AG09309 (cell line): ENCODE data around the gene ZNRF4.

Experiments used
- DNase-seq: peaks from one replicate; pipeline ENCODE4 v3.0.0-alpha.2; 2010; ENCODE audit warnings: low read depth
- H3K4me3 ChIP-seq: 2 replicates; pipeline ENCODE4 v1.5.1; 2011; ENCODE audit warnings: mild to moderate bottlenecking, low read depth, low read length, moderate library complexity; ENCODE audit not compliant: control insufficient read depth
- TF ChIP-seq, protein P1 (sequence below): IDR thresholded peaks from 2 replicates; pipeline ENCODE4 v1.5.1; 2011; ENCODE audit warnings: mild to moderate bottlenecking, low read depth, low read length, inconsistent platforms; ENCODE audit not compliant: insufficient read depth, control insufficient read depth; ENCODE audit errors: missing control alignments

ZNRF4 gene

DNA sequence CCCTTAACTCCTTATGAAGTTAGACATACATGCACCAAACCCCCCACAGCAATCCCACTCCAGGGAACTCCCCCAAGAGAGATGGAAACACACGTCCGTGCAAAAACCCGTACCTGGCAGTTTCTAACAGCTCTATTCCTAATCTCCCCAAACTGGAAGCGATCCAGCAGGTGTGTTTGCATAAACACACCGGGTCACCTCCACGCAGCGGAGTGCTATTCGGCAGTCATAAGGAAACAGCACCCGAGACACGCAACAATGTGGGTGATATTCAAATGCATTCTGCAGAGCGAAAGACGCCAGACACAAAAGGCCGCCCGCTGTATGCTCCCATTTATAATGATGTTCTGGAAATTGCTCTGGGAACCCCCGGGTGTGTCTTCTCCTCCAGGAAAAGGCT is 6.8 kb upstream of the ZNRF4 start:
- H3K4me3 ChIP-seq: no peak overlapping the region
- TF ChIP-seq, protein P1, sequence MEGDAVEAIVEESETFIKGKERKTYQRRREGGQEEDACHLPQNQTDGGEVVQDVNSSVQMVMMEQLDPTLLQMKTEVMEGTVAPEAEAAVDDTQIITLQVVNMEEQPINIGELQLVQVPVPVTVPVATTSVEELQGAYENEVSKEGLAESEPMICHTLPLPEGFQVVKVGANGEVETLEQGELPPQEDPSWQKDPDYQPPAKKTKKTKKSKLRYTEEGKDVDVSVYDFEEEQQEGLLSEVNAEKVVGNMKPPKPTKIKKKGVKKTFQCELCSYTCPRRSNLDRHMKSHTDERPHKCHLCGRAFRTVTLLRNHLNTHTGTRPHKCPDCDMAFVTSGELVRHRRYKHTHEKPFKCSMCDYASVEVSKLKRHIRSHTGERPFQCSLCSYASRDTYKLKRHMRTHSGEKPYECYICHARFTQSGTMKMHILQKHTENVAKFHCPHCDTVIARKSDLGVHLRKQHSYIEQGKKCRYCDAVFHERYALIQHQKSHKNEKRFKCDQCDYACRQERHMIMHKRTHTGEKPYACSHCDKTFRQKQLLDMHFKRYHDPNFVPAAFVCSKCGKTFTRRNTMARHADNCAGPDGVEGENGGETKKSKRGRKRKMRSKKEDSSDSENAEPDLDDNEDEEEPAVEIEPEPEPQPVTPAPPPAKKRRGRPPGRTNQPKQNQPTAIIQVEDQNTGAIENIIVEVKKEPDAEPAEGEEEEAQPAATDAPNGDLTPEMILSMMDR: no peak
- no peak for DNase-seq

DNA sequence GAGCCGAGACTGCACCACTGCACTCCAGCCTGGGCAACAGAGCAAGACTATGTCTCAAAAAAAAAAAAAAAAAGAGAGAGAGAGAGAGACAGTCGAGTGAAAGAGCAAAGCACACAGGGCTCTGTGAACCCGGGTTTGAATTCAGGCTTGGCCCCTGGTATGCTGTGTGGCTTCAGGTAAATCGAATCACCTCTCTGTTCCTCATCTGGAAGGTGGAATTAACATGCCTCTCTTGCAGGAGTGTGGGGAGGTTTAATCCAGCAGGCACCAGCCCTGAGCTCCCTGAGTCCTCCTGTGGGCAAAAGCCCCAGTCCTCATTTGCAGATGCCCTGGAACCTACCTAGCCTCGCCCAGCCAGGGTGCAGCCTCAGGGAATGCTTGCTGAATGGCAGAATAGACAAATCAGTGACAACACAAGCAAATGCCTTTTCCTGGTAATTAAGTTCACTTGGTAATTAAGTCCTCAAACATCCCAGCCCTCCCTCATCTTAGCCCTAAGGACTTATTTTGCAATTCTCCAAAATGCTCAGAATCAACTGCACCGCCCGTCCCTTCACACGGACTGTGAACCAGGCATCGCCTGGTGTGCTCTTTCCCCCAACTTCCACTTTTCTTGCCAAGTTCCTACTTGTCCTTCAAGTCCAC is 4.6 kb upstream of the ZNRF4 start:
- no peak overlapping the region for H3K4me3 ChIP-seq
- DNase-seq: no peak
- TF ChIP-seq, protein P1: no peak

DNA sequence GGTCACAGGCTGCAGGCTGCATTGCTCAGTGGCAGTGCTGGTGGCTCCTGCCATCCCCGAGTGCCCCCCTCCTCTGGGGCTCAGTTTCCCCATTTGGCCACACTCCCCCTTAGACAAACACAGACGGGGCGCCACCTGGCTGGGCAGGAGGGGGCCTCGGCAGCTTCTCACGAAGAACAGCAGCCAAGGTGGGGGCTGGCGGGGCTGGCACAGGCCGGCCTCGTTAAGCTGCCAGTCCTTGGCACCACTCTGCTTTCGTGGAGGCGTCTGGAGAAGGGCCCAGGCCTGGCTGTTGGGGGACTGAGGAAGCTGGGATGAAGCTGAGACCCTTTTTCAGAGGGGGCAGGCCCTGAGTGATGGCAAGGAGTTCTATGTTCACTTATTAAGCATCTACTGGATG is 3.7 kb upstream of the ZNRF4 start:
- TF ChIP-seq, protein P1: no peak

DNA sequence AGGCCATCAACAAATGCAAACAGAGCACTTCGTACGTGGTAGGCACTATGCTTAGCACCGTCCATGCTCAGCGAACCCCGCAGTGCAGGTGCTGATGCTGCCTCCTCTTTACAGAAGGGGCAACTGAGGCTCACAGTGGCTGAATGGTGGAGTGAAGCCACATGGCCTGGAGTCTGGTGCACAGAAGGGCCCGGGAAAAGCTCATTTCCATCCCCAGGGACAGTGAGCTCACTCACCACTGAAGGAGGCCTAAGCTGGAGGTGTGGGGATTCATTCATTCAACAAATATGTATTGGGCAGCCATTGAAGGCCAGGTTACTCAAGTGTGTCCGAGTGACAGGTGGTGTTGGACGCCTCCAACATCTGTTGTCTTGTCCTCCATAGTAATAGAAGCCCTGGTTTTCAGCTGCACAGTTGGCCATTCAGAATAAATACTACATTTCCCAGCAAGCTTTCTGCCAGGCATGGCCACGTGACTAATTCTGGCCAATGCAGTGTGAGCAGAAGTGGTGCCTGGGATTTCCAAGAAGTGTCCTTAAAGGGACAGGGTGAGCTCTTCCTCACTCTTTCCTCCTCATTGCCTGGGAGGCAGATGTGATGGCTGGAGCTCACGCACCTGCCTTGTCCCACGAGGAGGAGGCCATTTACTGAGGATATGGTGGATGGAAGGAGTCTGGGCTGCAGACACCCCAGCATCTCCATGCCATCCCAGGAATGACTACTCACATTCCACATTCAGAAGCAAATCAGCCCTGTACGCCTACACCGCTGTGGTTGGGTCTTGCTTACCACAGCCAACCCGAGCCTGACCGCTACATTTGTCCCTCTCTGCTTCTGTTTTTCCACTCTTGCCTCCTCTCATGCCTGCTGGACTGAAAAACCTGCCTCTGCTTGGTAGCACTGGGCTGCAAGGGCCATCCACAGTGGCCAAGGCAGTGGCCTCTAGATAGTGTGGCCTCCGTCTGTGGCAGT is 2.3 kb upstream of the ZNRF4 start:
- DNase-seq: no peak
- no peak overlapping the region for H3K4me3 ChIP-seq
- TF ChIP-seq, protein P1: no peak

More for the DNA sequence above, 3.7 kb upstream of the ZNRF4 start:
- no peak for DNase-seq
- no peak overlapping the region for H3K4me3 ChIP-seq

DNA sequence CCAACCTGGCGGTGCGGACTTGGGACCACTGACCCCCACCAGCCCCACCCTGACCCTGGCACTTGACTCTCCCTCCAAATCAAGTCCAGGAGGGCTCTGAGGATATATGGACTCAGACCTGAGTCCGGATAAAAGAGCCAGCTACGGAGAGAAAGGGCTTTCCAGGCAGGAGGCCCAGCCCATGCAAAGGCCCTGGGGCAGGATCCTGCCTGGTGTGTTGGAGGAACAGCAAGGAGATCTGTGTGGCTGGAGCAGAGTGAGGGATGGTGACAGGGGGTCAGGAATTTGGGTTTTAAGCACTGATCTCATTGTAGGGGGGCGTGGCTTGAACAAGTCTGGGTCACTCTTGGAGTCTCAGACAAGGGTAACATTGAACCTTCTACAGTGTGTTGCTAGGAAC is 474 bp upstream of the ZNRF4 start:
- TF ChIP-seq, protein P1: no peak
- H3K4me3 ChIP-seq: no peak overlapping the region
- DNase-seq: no peak

DNA sequence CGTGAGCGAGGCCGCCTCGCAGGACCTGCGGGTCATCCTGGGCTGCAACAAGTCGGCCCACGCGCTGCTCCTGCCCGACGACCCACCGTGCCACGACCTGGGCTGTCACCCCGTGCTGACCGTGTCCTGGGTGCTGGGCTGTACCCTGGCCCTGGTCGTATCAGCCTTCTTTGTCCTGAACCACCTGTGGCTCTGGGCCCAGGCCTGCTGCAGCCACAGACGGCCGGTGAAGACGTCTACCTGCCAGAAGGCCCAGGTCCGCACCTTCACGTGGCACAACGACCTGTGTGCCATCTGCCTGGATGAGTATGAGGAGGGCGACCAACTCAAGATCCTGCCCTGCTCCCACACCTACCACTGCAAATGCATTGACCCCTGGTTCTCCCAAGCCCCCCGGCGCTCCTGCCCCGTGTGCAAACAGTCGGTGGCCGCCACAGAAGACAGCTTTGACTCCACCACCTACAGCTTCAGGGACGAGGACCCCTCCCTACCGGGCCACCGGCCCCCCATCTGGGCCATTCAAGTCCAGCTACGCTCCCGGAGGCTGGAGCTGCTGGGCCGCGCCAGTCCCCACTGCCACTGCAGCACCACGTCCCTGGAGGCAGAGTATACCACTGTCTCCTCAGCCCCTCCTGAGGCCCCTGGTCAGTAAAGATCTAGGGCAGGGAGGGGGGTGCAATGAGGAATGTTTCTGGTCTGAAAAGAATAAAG is 1.1 kb downstream of the ZNRF4 start:
- DNase-seq: no peak
- TF ChIP-seq, protein P1: no peak
- H3K4me3 ChIP-seq: no peak overlapping the region
